ENCODE results near the gene ZSWIM5. TPM values are rescaled to one million over a fixed set of nuclear protein-coding genes. Genes with fewer than 3 reads are reported as not detected.
A peak's percentile ranks its signal among the peaks of the same experiment; 100 is the strongest.

The ZSWIM5 gene
- total RNA-seq, 6 experiments from 2014 or later = 0.03 to 0.05 TPM; not detected in 4

GRCh38 chr1:45213892-45214291, 7.5 kb upstream of the ZSWIM5 start:
- H3K9me3 Mint-ChIP-seq = no peaks in the 10 kb centered on the region
- no peak overlapping the region for H3K27ac Mint-ChIP-seq
- DNase-seq = no peak
- H3K36me3 Mint-ChIP-seq (ENCODE audit: low read depth) = no peaks in the 10 kb centered on the region
- H3K27me3 Mint-ChIP-seq (ENCODE audit: insufficient read depth) = peaks cover 19% of the 10 kb centered on the region
- no peaks in the 10 kb centered on the region for H3K4me1 Mint-ChIP-seq (ENCODE audit: low read depth)
- no peak for TF ChIP-seq CTCF (IDR thresholded peaks at IDR 0.05)
- no peak overlapping the region for H3K4me3 Mint-ChIP-seq

- no peaks in the 10 kb centered on the region for H3K36me3 Mint-ChIP-seq (ENCODE audit: low read depth)
- no peak for TF ChIP-seq CTCF (IDR thresholded peaks at IDR 0.05)
- H3K27me3 Mint-ChIP-seq (ENCODE audit: insufficient read depth) = peaks cover 24% of the 10 kb centered on the region
- H3K9me3 Mint-ChIP-seq = no peaks in the 10 kb centered on the region
- H3K4me1 Mint-ChIP-seq (ENCODE audit: low read depth) = peaks cover 7% of the 10 kb centered on the region
- no peak overlapping the region for H3K27ac Mint-ChIP-seq
- H3K4me3 Mint-ChIP-seq = no peak overlapping the region
- DNase-seq = no peak
Observed at GRCh38 chr1:45211076-45211475, 4.7 kb upstream of the ZSWIM5 start.

- no peaks in the 10 kb centered on the region for H3K9me3 Mint-ChIP-seq
- H3K27me3 Mint-ChIP-seq (ENCODE audit: insufficient read depth) = peaks cover 30% of the 10 kb centered on the region
- no peak overlapping the region for H3K27ac Mint-ChIP-seq
- peak overlapping the region; percentile 84 for H3K4me3 Mint-ChIP-seq
- H3K36me3 Mint-ChIP-seq (ENCODE audit: low read depth) = no peaks in the 10 kb centered on the region
- H3K4me1 Mint-ChIP-seq (ENCODE audit: low read depth) = peaks cover 14% of the 10 kb centered on the region
- TF ChIP-seq CTCF (IDR thresholded peaks at IDR 0.05) = no peak
- DNase-seq = no peak
Observed at GRCh38 chr1:45206808-45207623, 611 bp upstream of the ZSWIM5 start.

- DNase-seq = no peak
- Mint-ChIP-seq H3K4me3 (peak overlapping the region; percentile 66), H3K27me3 (ENCODE audit: insufficient read depth) (peaks cover 34% of the 10 kb centered on the region), H3K27ac (no peak overlapping the region), H3K9me3 (no peaks in the 10 kb centered on the region), H3K4me1 (ENCODE audit: low read depth) (peaks cover 14% of the 10 kb centered on the region), H3K36me3 (ENCODE audit: low read depth) (no peaks in the 10 kb centered on the region)
- no peak for TF ChIP-seq CTCF (IDR thresholded peaks at IDR 0.05)
Observed at GRCh38 chr1:45205011-45205909, 1.1 kb downstream of the ZSWIM5 start.

- Mint-ChIP-seq H3K36me3 (ENCODE audit: low read depth) (no peaks in the 10 kb centered on the region), H3K9me3 (no peaks in the 10 kb centered on the region; the same call in 1 of the 2 replicates), H3K4me3 (no peak overlapping the region), H3K27ac (no peak overlapping the region), H3K4me1 (ENCODE audit: low read depth) (peaks cover 6% of the 10 kb centered on the region), H3K27me3 (ENCODE audit: insufficient read depth) (peaks cover 20% of the 10 kb centered on the region)
- no peak for TF ChIP-seq CTCF (IDR thresholded peaks at IDR 0.05)
- no peak for DNase-seq
Observed at GRCh38 chr1:45200906-45201500, 5.4 kb downstream of the ZSWIM5 start.

Data from HFFc6 (cell line).